KBM-7 (cell line): Measurements from ENCODE around the gene MAPK8IP2.

Experiments
- DNase-seq: peaks from one replicate; pipeline ENCODE4 v3.0.0-alpha.2; 2015
- in situ Hi-C: fragments of 300-500 bp; cut with MboI; formaldehyde crosslinking; loops from 2 replicates; pipeline ENCODE4 v1.14.3; 2020; ENCODE audit warnings: low sequenced_read_pairs, low pct_unique_long_range_greater_than_20kb, mixed read lengths

The MAPK8IP2 gene

GRCh38 chr22:50585781-50586180, 14.8 kb upstream of the MAPK8IP2 start:
- DNase-seq: no peak
- in situ Hi-C loops: no loop called here

- in situ Hi-C loops: no loop called here
- no peak for DNase-seq
These were observed 14.2 kb upstream of the MAPK8IP2 start for GRCh38 chr22:50586416-50586815.

GRCh38 chr22:50587407-50587806, 13.2 kb upstream of the MAPK8IP2 start:
- no peak for DNase-seq
- in situ Hi-C loops: no loop called here

- in situ Hi-C loops: no loop called here
- no peak for DNase-seq
These were observed 5.4 kb upstream of the MAPK8IP2 start for GRCh38 chr22:50595189-50595588.

- in situ Hi-C loops: no loop called here
- DNase-seq: no peak
These were observed 3.5 kb upstream of the MAPK8IP2 start for GRCh38 chr22:50597097-50597496.

GRCh38 chr22:50599816-50600455, 657 bp upstream of the MAPK8IP2 start:
- DNase-seq: peak; percentile 62
- in situ Hi-C loops: no loop called here

GRCh38 chr22:50600967-50601668, 525 bp downstream of the MAPK8IP2 start:
- no peak for DNase-seq
- in situ Hi-C loops: no loop called here

GRCh38 chr22:50601669-50602337, 1.2 kb downstream of the MAPK8IP2 start:
- in situ Hi-C loops: no loop called here
- no peak for DNase-seq

GRCh38 chr22:50602338-50602700, 1.7 kb downstream of the MAPK8IP2 start:
- in situ Hi-C loops: no loop called here
- DNase-seq: no peak

- DNase-seq: no peak
- in situ Hi-C loops: no loop called here
These were observed 3.1 kb downstream of the MAPK8IP2 start for GRCh38 chr22:50603511-50604255.

- no peak for DNase-seq
- in situ Hi-C loops: no loop called here
These were observed 3.8 kb downstream of the MAPK8IP2 start for GRCh38 chr22:50604256-50605001.

- in situ Hi-C loops: no loop called here
- no peak for DNase-seq
These were observed 4.5 kb downstream of the MAPK8IP2 start for GRCh38 chr22:50605002-50605612.

- DNase-seq: no peak
- in situ Hi-C loops: no loop called here
These were observed 5.1 kb downstream of the MAPK8IP2 start for GRCh38 chr22:50605613-50606074.

- in situ Hi-C loops: no loop called here
These were observed 5.8 kb downstream of the MAPK8IP2 start for GRCh38 chr22:50606165-50606945.

GRCh38 chr22:50606946-50607658, 6.5 kb downstream of the MAPK8IP2 start:
- DNase-seq: no peak

More at GRCh38 chr22:50606165-50606945, 5.8 kb downstream of the MAPK8IP2 start:
- no peak for DNase-seq

GRCh38 chr22:50607659-50608020, 7.0 kb downstream of the MAPK8IP2 start:
- in situ Hi-C loops: no loop called here
- DNase-seq: no peak

More at GRCh38 chr22:50606946-50607658, 6.5 kb downstream of the MAPK8IP2 start:
- in situ Hi-C loops: no loop called here
